H9 (cell line): ENCODE results near the gene PREX1. TPM values are rescaled to one million over a fixed set of nuclear protein-coding genes. Genes with fewer than 3 reads are reported as not detected.

Experiments
- DNase-seq: peaks from one replicate; pipeline ENCODE4 v3.0.0-alpha.2; 2017
- H2AFZ ChIP-seq: one replicate; pipeline ENCODE4 v1.6.1; 2013; ENCODE audit warnings: mild to moderate bottlenecking, low read length, control low read depth, moderate library complexity
- H2AK5ac ChIP-seq: 2 replicates; pipeline ENCODE4 v1.6.1; 2013; ENCODE audit warnings: low read length, control low read depth, mixed read lengths; ENCODE audit not compliant: insufficient read length
- H2BK120ac ChIP-seq: one replicate; pipeline ENCODE4 v1.6.1; 2013; ENCODE audit warnings: low read depth, mild to moderate bottlenecking, low read length, control low read depth, inconsistent platforms; ENCODE audit not compliant: poor library complexity, severe bottlenecking
- H2BK12ac ChIP-seq: 2 replicates; pipeline ENCODE4 v1.6.1; 2013; ENCODE audit warnings: low read length, control low read depth, mixed read lengths, low read depth; ENCODE audit not compliant: insufficient read length
- H2BK15ac ChIP-seq: 2 replicates; pipeline ENCODE4 v1.6.1; 2013; ENCODE audit warnings: low read depth, low read length, control low read depth
- H2BK20ac ChIP-seq: one replicate; pipeline ENCODE4 v1.6.1; 2013; ENCODE audit warnings: low read depth, mild to moderate bottlenecking, low read length, control low read depth, inconsistent platforms; ENCODE audit not compliant: poor library complexity, severe bottlenecking
- H2BK5ac ChIP-seq: 2 replicates; pipeline ENCODE4 v1.6.1; 2013; ENCODE audit warnings: low read length, control low read depth, mixed read lengths; ENCODE audit not compliant: insufficient read length
- H3K14ac ChIP-seq: 2 replicates; pipeline ENCODE4 v1.6.1; 2013; ENCODE audit warnings: low read length, control low read depth; ENCODE audit not compliant: insufficient read depth
- H3K18ac ChIP-seq: 2 replicates; pipeline ENCODE4 v1.6.1; 2013; ENCODE audit warnings: low read depth, mild to moderate bottlenecking, mixed read lengths, low read length, control low read depth; ENCODE audit not compliant: insufficient read length
- H3K23ac ChIP-seq: 2 replicates; pipeline ENCODE4 v1.6.1; 2013; ENCODE audit warnings: low read length, control low read depth, mixed read lengths, low read depth; ENCODE audit not compliant: insufficient read length
- H3K23me2 ChIP-seq: 2 replicates; pipeline ENCODE4 v1.6.1; 2013; ENCODE audit warnings: low read depth, mild to moderate bottlenecking, mixed read lengths, low read length, control low read depth; ENCODE audit not compliant: insufficient read length, poor library complexity, severe bottlenecking
- H3K27ac ChIP-seq: 2 replicates; pipeline ENCODE4 v1.5.1; 2013; ENCODE audit warnings: low read length, control low read depth, mixed read lengths, low read depth; ENCODE audit not compliant: insufficient read length
- H3K27me3 ChIP-seq: 2 replicates; pipeline ENCODE4 v1.6.1; 2013; ENCODE audit warnings: low read length, control low read depth, inconsistent platforms; ENCODE audit not compliant: insufficient read depth
- H3K4ac ChIP-seq: 2 replicates; pipeline ENCODE4 v1.6.1; 2013; ENCODE audit warnings: low read depth, mild to moderate bottlenecking, control low read depth, inconsistent platforms, low read length, moderate library complexity
- H3K4me1 ChIP-seq: 2 replicates; pipeline ENCODE4 v1.6.1; 2013; ENCODE audit warnings: low read length, control low read depth, inconsistent platforms; ENCODE audit not compliant: insufficient read depth
- H3K4me2 ChIP-seq: 2 replicates; pipeline ENCODE4 v1.6.1; 2013; ENCODE audit warnings: low read length, control low read depth, mixed read lengths; ENCODE audit not compliant: insufficient read length, insufficient read depth
- H3K56ac ChIP-seq: 2 replicates; pipeline ENCODE4 v1.6.1; 2013; ENCODE audit warnings: low read depth, mild to moderate bottlenecking, mixed read lengths, low read length, control low read depth; ENCODE audit not compliant: insufficient read length
- H3K79me1 ChIP-seq: 2 replicates; pipeline ENCODE4 v1.6.1; 2013; ENCODE audit warnings: low read depth, mild to moderate bottlenecking, moderate library complexity, low read length, control low read depth, inconsistent platforms; ENCODE audit not compliant: insufficient read depth, poor library complexity, severe bottlenecking
- H3K79me2 ChIP-seq: 2 replicates; pipeline ENCODE4 v1.6.1; 2013; ENCODE audit warnings: low read length, control low read depth, inconsistent platforms; ENCODE audit not compliant: insufficient read depth
- H3K9ac ChIP-seq: 2 replicates; pipeline ENCODE4 v1.6.1; 2013; ENCODE audit warnings: low read length, control low read depth, mixed read lengths; ENCODE audit not compliant: insufficient read length; ENCODE audit errors: extremely low read depth
- H3K9me3 ChIP-seq: one replicate; pipeline ENCODE4 v1.6.1; 2013; ENCODE audit warnings: low read depth, low read length, inconsistent platforms; ENCODE audit not compliant: control insufficient read depth
- H3T11ph ChIP-seq: one replicate; pipeline ENCODE4 v1.6.1; 2013; ENCODE audit warnings: mild to moderate bottlenecking, low read length, control low read depth, inconsistent platforms
- H4K20me1 ChIP-seq: one replicate; pipeline ENCODE4 v1.6.1; 2013; ENCODE audit not compliant: control insufficient read depth, insufficient read length, insufficient read depth
- H4K5ac ChIP-seq: 2 replicates; pipeline ENCODE4 v1.6.1; 2013; ENCODE audit warnings: low read depth, mild to moderate bottlenecking, mixed read lengths, low read length, control low read depth; ENCODE audit not compliant: insufficient read length
- H4K8ac ChIP-seq: replicated peaks from 2 replicates; pipeline ENCODE4 v1.6.1; 2013; ENCODE audit warnings: low read length, control low read depth, mixed read lengths, low read depth; ENCODE audit not compliant: insufficient read length
- H4K91ac ChIP-seq: 2 replicates; pipeline ENCODE4 v1.6.1; 2013; ENCODE audit warnings: low read depth, mild to moderate bottlenecking, moderate library complexity, mixed read lengths, low read length, control low read depth; ENCODE audit not compliant: insufficient read length
- H3K27ac Mint-ChIP-seq, 3 experiments: 2 replicates in 2 of 3; 3 replicates in 1 of 3; pipeline ENCODE4 v1.8.0; 2020 to 2021; ENCODE audit warnings: mixed read lengths in 3 of 3, mild to moderate bottlenecking in 1 of 3, moderate library complexity in 1 of 3
- H3K27me3 Mint-ChIP-seq: 2 replicates; pipeline ENCODE4 v1.8.0; 2021; ENCODE audit warnings: low read depth, mild to moderate bottlenecking, moderate library complexity, mixed read lengths
- H3K36me3 Mint-ChIP-seq, 3 experiments: 2 replicates in 2 of 3; 3 replicates in 1 of 3; pipeline ENCODE4 v1.8.0; 2020 to 2021; ENCODE audit warnings: low read depth in 3 of 3, mixed read lengths in 3 of 3; ENCODE audit not compliant: insufficient read depth in 1 of 3
- H3K4me1 Mint-ChIP-seq, 2 experiments: 2 replicates each; pipeline ENCODE4 v1.8.0; 2020; ENCODE audit warnings: mixed read lengths in 2 of 2
- H3K4me3 Mint-ChIP-seq, 2 experiments: 2 replicates in 1 of 2; 3 replicates in 1 of 2; pipeline ENCODE4 v1.8.0; 2020 to 2021; ENCODE audit warnings: mild to moderate bottlenecking in 2 of 2, mixed read lengths in 2 of 2, moderate library complexity in 1 of 2
- H3K9me3 Mint-ChIP-seq, 2 experiments: 2 replicates in 1 of 2; 3 replicates in 1 of 2; pipeline ENCODE4 v1.8.0; 2020; ENCODE audit warnings: mild to moderate bottlenecking in 2 of 2, mixed read lengths in 2 of 2, moderate library complexity in 1 of 2
- WGBS: extraction: QIAGEN DNeasy Blood & Tissue Kit; methylation state at CpG from one replicate; pipeline ENCODE4 v1.1.7; 2013; ENCODE audit warnings: missing lambda C conversion rate, low lambda C conversion rate, mixed read lengths; ENCODE audit not compliant: insufficient read length; ENCODE audit errors: extremely low coverage; 5-methylcytosine and 5-hydroxymethylcytosine counted together
- total RNA-seq: library from RNA; stranded (reverse); gene quantifications from 2 replicates; pipeline ENCODE4 v1.2.1, GENCODE V29; 2021
- TF ChIP-seq, protein P1 (sequence below): fragments of 200-600 bp; sonication (generic); conservative IDR thresholded peaks from 3 replicates; pipeline ENCODE4 v1.8.0; 2021; ENCODE audit warnings: antibody characterized with exemption, mild to moderate bottlenecking

Gene PREX1
- total RNA-seq, 1 experiment from 2014 or later: 6.6 TPM

DNA sequence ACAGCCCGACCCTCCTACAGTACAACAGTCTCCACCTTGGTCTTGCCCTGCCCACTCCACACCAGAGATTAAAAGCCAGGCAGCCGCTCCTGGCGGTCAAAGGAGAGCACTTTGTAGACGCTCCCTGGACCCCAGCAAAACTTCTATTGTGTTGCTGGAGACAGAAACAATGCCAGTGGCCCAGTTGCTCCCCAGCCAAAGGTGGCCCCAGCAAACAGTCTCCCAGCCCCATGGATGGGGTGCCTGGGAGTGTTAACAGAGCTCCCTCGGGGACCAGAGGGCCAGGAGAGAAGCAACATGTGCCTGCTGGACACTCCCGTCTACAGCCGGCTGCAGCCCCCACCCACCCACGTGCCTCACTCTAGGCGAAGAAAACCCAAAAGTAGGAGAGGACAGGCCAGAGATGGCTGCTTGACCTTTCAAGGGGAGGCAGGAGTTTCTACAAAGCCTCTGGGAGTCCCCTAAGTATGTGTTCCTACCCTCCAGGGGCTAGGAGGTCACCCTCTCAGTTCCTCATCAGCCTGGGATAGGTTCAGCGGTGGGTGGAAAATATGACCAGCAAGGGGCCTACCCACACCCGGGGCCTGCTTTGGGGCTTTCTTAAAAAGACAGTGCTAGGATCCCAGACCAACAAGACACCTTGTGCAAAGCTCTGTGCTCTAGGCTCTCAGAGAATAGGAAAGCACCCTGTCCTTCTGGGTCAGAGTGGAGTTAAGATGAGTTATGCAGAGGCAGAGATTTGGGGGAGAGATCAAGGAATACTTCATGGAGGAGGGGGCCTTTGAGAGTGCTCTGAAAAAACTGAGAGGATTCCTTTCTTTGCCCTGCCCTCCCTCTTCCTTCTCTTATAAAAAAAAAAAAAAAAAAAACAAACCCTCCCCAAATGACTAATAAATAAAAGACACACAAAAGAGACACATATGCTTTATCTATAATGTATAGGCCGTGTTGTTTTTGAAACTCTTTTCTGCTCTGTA is 19.0 kb upstream of the PREX1 start:
- Mint-ChIP-seq H3K36me3 (no peaks in the 10 kb centered on the region), H3K27me3 (peaks cover 5% of the 10 kb centered on the region), H3K4me3 (no peak overlapping the region; a peak in 1 of 5 replicates), H3K4me1 (peaks cover 12 to 17% of the 10 kb centered on the region in 2 experiments), H3K27ac (peak overlapping the region in 1 of 3 experiments; percentile 68; a peak in 2 of 7 replicates), H3K9me3 (no peaks in the 10 kb centered on the region; a peak in 1 of 5 replicates)
- peak; percentile 73 for DNase-seq
- H3K9me3 ChIP-seq: no peaks in the 10 kb centered on the region
- no peak overlapping the region for H3K4me2 ChIP-seq
- H3T11ph ChIP-seq: no peak overlapping the region
- no peaks in the 10 kb centered on the region for H3K27me3 ChIP-seq
- H3K14ac ChIP-seq: peak overlapping the region; percentile 65; the same call in 1 of the 2 replicates
- H4K20me1 ChIP-seq: no peaks in the 10 kb centered on the region
- no peak overlapping the region for H4K91ac ChIP-seq
- H3K79me2 ChIP-seq: no peaks in the 10 kb centered on the region
- no peaks in the 10 kb centered on the region for H3K23me2 ChIP-seq
- no peak overlapping the region for H2BK15ac ChIP-seq
- no CpG with 5 or more reads among the region's 12 CpGs for WGBS
- H3K4ac ChIP-seq: no peak overlapping the region
- H3K27ac ChIP-seq: no peak overlapping the region
- no peak overlapping the region for H3K56ac ChIP-seq
- no peak overlapping the region for H3K9ac ChIP-seq
- H2BK12ac ChIP-seq: no peak overlapping the region
- peak overlapping the region; percentile 58 for H2AFZ ChIP-seq
- no peaks in the 10 kb centered on the region for H3K79me1 ChIP-seq
- no peak overlapping the region for H2AK5ac ChIP-seq
- H2BK5ac ChIP-seq: no peak overlapping the region
- H4K5ac ChIP-seq: no peak overlapping the region
- no peak overlapping the region for H2BK20ac ChIP-seq
- H2BK120ac ChIP-seq: no peak overlapping the region
- no peak overlapping the region for H3K23ac ChIP-seq
- no peak overlapping the region for H4K8ac ChIP-seq
- no peaks in the 10 kb centered on the region for H3K4me1 ChIP-seq
- TF ChIP-seq, protein P1, sequence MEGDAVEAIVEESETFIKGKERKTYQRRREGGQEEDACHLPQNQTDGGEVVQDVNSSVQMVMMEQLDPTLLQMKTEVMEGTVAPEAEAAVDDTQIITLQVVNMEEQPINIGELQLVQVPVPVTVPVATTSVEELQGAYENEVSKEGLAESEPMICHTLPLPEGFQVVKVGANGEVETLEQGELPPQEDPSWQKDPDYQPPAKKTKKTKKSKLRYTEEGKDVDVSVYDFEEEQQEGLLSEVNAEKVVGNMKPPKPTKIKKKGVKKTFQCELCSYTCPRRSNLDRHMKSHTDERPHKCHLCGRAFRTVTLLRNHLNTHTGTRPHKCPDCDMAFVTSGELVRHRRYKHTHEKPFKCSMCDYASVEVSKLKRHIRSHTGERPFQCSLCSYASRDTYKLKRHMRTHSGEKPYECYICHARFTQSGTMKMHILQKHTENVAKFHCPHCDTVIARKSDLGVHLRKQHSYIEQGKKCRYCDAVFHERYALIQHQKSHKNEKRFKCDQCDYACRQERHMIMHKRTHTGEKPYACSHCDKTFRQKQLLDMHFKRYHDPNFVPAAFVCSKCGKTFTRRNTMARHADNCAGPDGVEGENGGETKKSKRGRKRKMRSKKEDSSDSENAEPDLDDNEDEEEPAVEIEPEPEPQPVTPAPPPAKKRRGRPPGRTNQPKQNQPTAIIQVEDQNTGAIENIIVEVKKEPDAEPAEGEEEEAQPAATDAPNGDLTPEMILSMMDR: no peak
- peak overlapping the region; percentile 94 for H3K18ac ChIP-seq
